Fibroblast of lung (primary cell): ENCODE measurements around the gene RBBP4. TPM values are rescaled to one million over a fixed set of nuclear protein-coding genes. Genes with fewer than 3 reads are reported as not detected.

ENCODE experiments used
- DNase-seq, 2 donors: peaks; one replicate each; pipeline versions ENCODE4 v3.0.0 to v3.0.0-alpha.2; 2010; ENCODE audit warnings: low read depth in 2 of 2
- H2AFZ ChIP-seq: 2 replicates; pipeline ENCODE4 v1.5.1; 2012; ENCODE audit warnings: low read length, control low read depth, inconsistent platforms
- H3K27ac ChIP-seq: 2 replicates; pipeline ENCODE4 v1.5.1; 2011; ENCODE audit warnings: low read length, control low read depth; ENCODE audit not compliant: insufficient read depth
- H3K27me3 ChIP-seq: 2 replicates; pipeline ENCODE4 v1.5.1; 2011; ENCODE audit warnings: mild to moderate bottlenecking, low read length; ENCODE audit not compliant: control insufficient read depth, insufficient read depth
- H3K36me3 ChIP-seq: 2 replicates; pipeline ENCODE4 v1.5.1; 2011; ENCODE audit warnings: low read length; ENCODE audit not compliant: control insufficient read depth, insufficient read depth
- H3K4me1 ChIP-seq: 2 replicates; pipeline ENCODE4 v1.5.1; 2011; ENCODE audit warnings: low read length; ENCODE audit not compliant: control insufficient read depth, insufficient read depth; ENCODE audit errors: extremely low read depth
- H3K4me2 ChIP-seq: 2 replicates; pipeline ENCODE4 v1.5.1; 2011; ENCODE audit warnings: low read length, control low read depth; ENCODE audit not compliant: insufficient read depth; ENCODE audit errors: extremely low read depth
- H3K4me3 ChIP-seq, 4 experiments: fragments of 200-600 bp in 1 of 4; sonication (generic) in 1 of 4; replicated peaks in 1 of 4; 2 replicates each; pipeline ENCODE4 v1.5.1; 2011 to 2016; ENCODE audit warnings: low read length in 4 of 4, low read depth in 3 of 4, mild to moderate bottlenecking in 3 of 4, control low read depth in 2 of 4, inconsistent platforms in 1 of 4, mixed read lengths in 1 of 4; ENCODE audit not compliant: insufficient read depth in 1 of 4; ENCODE audit errors: control extremely low read depth in 1 of 4
- H3K79me2 ChIP-seq: 2 replicates; pipeline ENCODE4 v1.5.1; 2012; ENCODE audit warnings: mild to moderate bottlenecking, low read length, inconsistent platforms; ENCODE audit not compliant: control insufficient read depth, insufficient read depth
- H3K9ac ChIP-seq: 2 replicates; pipeline ENCODE4 v1.5.1; 2011; ENCODE audit warnings: mild to moderate bottlenecking, low read length, control low read depth; ENCODE audit not compliant: insufficient read depth
- H3K9me3 ChIP-seq: 2 replicates; pipeline ENCODE4 v1.5.1; 2012; ENCODE audit warnings: low read depth, low read length; ENCODE audit not compliant: control insufficient read depth, insufficient read depth
- H4K20me1 ChIP-seq: 2 replicates; pipeline ENCODE4 v1.5.1; 2011; ENCODE audit warnings: low read length; ENCODE audit not compliant: control insufficient read depth, insufficient read depth; ENCODE audit errors: extremely low read depth
- CTCF ChIP-seq, 2 donors: IDR thresholded peaks in 1 of 2; conservative IDR thresholded peaks in 1 of 2; 1 replicate in 1 of 2; 2 replicates in 1 of 2; pipeline ENCODE4 v1.5.1; 2011 to 2012; ENCODE audit warnings: low read length in 2 of 2, control low read depth in 1 of 2, inconsistent platforms in 1 of 2, low read depth in 1 of 2, mild to moderate bottlenecking in 1 of 2
- EZH2 ChIP-seq: IDR thresholded peaks from 2 replicates; pipeline ENCODE4 v1.5.1; 2012; ENCODE audit warnings: low read length, control low read depth, mild to moderate bottlenecking; ENCODE audit errors: missing control alignments
- polyA plus RNA-seq, 2 donors: library from polyadenylated mRNA; depleted of rRNA in 1 of 2; stranded (reverse) in 1 of 2; unstranded in 1 of 2; fragments of >200 nt; gene quantifications; 2 replicates each; pipeline ENCODE4 v1.2.1, GENCODE V29; 2011 to 2012; ENCODE audit warnings: missing spikeins in 1 of 2
- total RNA-seq: library from RNA; depleted of rRNA; stranded (reverse); fragments of >200 nt; gene quantifications from 2 replicates; pipeline ENCODE4 v1.2.1, GENCODE V29; 2014

The RBBP4 gene
- total and polyA plus RNA-seq, 2 donors (not counting 1 experiment from before 2014, with no cell fraction given), result 92.5 to 169 TPM

GRCh38 chr1:32680642-32681041 is 29.6 kb downstream of the RBBP4 start:
- Histone ChIP-seq H4K20me1 (no peaks in the 10 kb centered on the region), H3K4me1 (peaks cover 2% of the 10 kb centered on the region), H3K9me3 (no peaks in the 10 kb centered on the region), H3K27ac (no peak overlapping the region), H3K27me3 (no peaks in the 10 kb centered on the region), H3K79me2 (peaks cover 1% of the 10 kb centered on the region), H3K36me3 (peaks cover 10% of the 10 kb centered on the region), H3K4me2 (no peak overlapping the region), H3K9ac (no peak overlapping the region), H2AFZ (no peak overlapping the region), H3K4me3 (no peak overlapping the region)
- TF ChIP-seq EZH2 (no peak), CTCF (conservative IDR thresholded peaks at IDR 0.05 in 1 of 2, IDR thresholded peaks at IDR 0.05 in 1 of 2; ENCODE audit: low read depth in 1 of 2, low read length in 2 of 2) (no peak)
- DNase-seq, result no peak

- peak; percentile 26 to 47 for DNase-seq
- H2AFZ ChIP-seq, result no peak overlapping the region
- H3K9ac ChIP-seq, result no peak overlapping the region
- H3K36me3 ChIP-seq, result peaks cover 8% of the 10 kb centered on the region
- H3K4me3 ChIP-seq, result no peak overlapping the region
- no peaks in the 10 kb centered on the region for H4K20me1 ChIP-seq
- no peaks in the 10 kb centered on the region for H3K9me3 ChIP-seq
- H3K27me3 ChIP-seq, result no peaks in the 10 kb centered on the region
- H3K4me2 ChIP-seq, result no peak overlapping the region
- H3K4me1 ChIP-seq, result peaks cover 2% of the 10 kb centered on the region
- TF ChIP-seq CTCF (conservative IDR thresholded peaks at IDR 0.05 in 1 of 2, IDR thresholded peaks at IDR 0.05 in 1 of 2; ENCODE audit: low read depth in 1 of 2, low read length in 2 of 2), result no peak
- no peak for TF ChIP-seq EZH2
- H3K79me2 ChIP-seq, result peaks cover 1% of the 10 kb centered on the region
- no peak overlapping the region for H3K27ac ChIP-seq
Observed at GRCh38 chr1:32681509-32681908, 30.5 kb downstream of the RBBP4 start.

GRCh38 chr1:32681999-32682398 is 31.0 kb downstream of the RBBP4 start:
- TF ChIP-seq EZH2 (no peak), CTCF (conservative IDR thresholded peaks at IDR 0.05 in 1 of 2, IDR thresholded peaks at IDR 0.05 in 1 of 2; ENCODE audit: low read depth in 1 of 2, low read length in 2 of 2) (no peak)
- Histone ChIP-seq H4K20me1 (no peaks in the 10 kb centered on the region), H3K9ac (no peak overlapping the region), H3K4me2 (no peak overlapping the region), H3K79me2 (peaks cover 1% of the 10 kb centered on the region), H2AFZ (no peak overlapping the region), H3K27me3 (no peaks in the 10 kb centered on the region), H3K36me3 (peaks cover 8% of the 10 kb centered on the region), H3K9me3 (no peaks in the 10 kb centered on the region), H3K27ac (no peak overlapping the region), H3K4me1 (peaks cover 2% of the 10 kb centered on the region), H3K4me3 (no peak overlapping the region)
- no peak for DNase-seq
